Hepatocyte (in vitro differentiated cells): ENCODE data around the gene RBFOX1. TPM values are rescaled to one million over a fixed set of nuclear protein-coding genes. Genes with fewer than 3 reads are reported as not detected.

Source experiments
- DNase-seq: peaks from one replicate; pipeline ENCODE4 v3.0.0-alpha.2; 2016; ENCODE audit warnings: low spot score
- H2AFZ ChIP-seq: fragments of 200-600 bp; sonication (generic); 2 replicates; pipeline ENCODE4 v1.6.0; 2016; ENCODE audit warnings: antibody characterized with exemption, mild to moderate bottlenecking
- H3K27ac ChIP-seq: fragments of 200-600 bp; sonication (generic); 2 replicates; pipeline ENCODE4 v1.5.1; 2016; ENCODE audit warnings: mild to moderate bottlenecking
- H3K27me3 ChIP-seq: fragments of 200-600 bp; sonication (generic); 2 replicates; pipeline ENCODE4 v1.6.1; 2016
- H3K36me3 ChIP-seq: fragments of 200-600 bp; sonication (generic); replicated peaks from 2 replicates; pipeline ENCODE4 v1.5.1; 2016; ENCODE audit warnings: low read depth; ENCODE audit not compliant: insufficient read depth
- H3K4me1 ChIP-seq: fragments of 200-600 bp; sonication (generic); 2 replicates; pipeline ENCODE4 v1.5.1; 2016; ENCODE audit warnings: mild to moderate bottlenecking, moderate library complexity; ENCODE audit not compliant: insufficient read depth
- H3K4me2 ChIP-seq: fragments of 200-600 bp; sonication (generic); 2 replicates; pipeline ENCODE4 v1.6.0; 2016
- H3K4me3 ChIP-seq: fragments of 200-600 bp; sonication (generic); 2 replicates; pipeline ENCODE4 v1.5.1; 2016; ENCODE audit warnings: mild to moderate bottlenecking
- H3K79me2 ChIP-seq: fragments of 200-600 bp; sonication (generic); 2 replicates; pipeline ENCODE4 v1.6.0; 2017; ENCODE audit warnings: mild to moderate bottlenecking
- H3K9me2 ChIP-seq: fragments of 200-600 bp; sonication (generic); replicated peaks from 2 replicates; pipeline ENCODE4 v1.6.0; 2017; ENCODE audit warnings: mild to moderate bottlenecking; ENCODE audit not compliant: insufficient read depth
- H3K9me3 ChIP-seq: fragments of 200-600 bp; sonication (generic); 2 replicates; pipeline ENCODE4 v1.5.1; 2016; ENCODE audit warnings: low read depth, mild to moderate bottlenecking
- H4K20me1 ChIP-seq: fragments of 200-600 bp; sonication (generic); 2 replicates; pipeline ENCODE4 v1.6.0; 2016; ENCODE audit warnings: mild to moderate bottlenecking; ENCODE audit not compliant: insufficient read depth, poor library complexity, severe bottlenecking
- EZH2 ChIP-seq: fragments of 200-600 bp; sonication (generic); IDR thresholded peaks from 2 replicates; pipeline ENCODE4 v1.6.1; 2016; ENCODE audit warnings: antibody characterized with exemption, mild to moderate bottlenecking, borderline replicate concordance
- EZH2phosphoT487 ChIP-seq: fragments of 200-600 bp; sonication (generic); IDR thresholded peaks from one replicate; pipeline ENCODE4 v1.6.1; 2018; ENCODE audit warnings: antibody characterized with exemption, mild to moderate bottlenecking, low read depth, moderate library complexity; ENCODE audit not compliant: unreplicated experiment, severe bottlenecking
- WGBS: methylation state at CpG from one replicate; pipeline ENCODE4 v1.1.6; 2016; ENCODE audit warnings: low lambda C conversion rate; ENCODE audit errors: missing lambda C conversion rate; 5-methylcytosine and 5-hydroxymethylcytosine counted together
- polyA plus RNA-seq: library from polyadenylated mRNA; unstranded; fragments of >200 nt; fragmentation: Nextera tagmentation; extraction: Ambion mirVana; gene quantifications from 2 replicates; pipeline ENCODE4 v1.2.1, GENCODE V29; 2016
- total RNA-seq: library from RNA; depleted of rRNA; stranded (reverse); fragments of >200 nt; gene quantifications from 2 replicates; pipeline ENCODE4 v1.2.3, GENCODE V29; 2014
- TF ChIP-seq, protein P1 (sequence below): fragments of 200-600 bp; sonication (generic); IDR thresholded peaks from 2 replicates; pipeline ENCODE4 v1.5.1; 2016; ENCODE audit warnings: antibody characterized with exemption, mild to moderate bottlenecking; ENCODE audit not compliant: poor library complexity

RBFOX1 gene
- total and polyA plus RNA-seq, 2 experiments from 2014 or later, result 1.00 to 1.2 TPM

DNA sequence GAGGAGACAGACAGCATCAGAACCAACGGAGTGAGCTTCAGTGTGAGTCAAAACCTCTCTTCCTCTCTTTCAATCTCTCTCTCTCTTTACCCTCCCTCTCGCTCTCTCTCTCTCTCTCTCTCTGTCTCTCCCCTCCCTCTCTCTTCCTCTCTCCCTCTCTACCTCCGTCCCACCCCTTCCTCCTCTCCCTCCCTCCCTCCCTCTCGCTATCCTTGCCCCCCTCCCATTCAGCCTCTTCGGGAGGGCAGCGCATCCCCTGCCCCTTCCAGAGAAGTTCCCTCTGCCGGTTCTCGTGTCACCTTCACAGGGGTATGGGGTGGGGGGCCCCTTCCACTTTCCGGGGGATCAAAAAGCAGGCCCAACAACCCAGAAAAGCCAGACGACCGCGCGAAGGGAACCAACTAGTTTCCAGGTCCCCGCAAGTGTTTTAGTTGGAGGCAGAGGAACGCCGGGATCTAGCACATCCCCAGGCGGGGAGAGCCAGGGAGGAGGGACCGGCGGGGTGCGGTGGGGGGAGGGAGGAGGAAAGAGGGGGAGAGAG lies 28.9 kb upstream of the RBFOX1 start:
- H3K4me1 ChIP-seq, result peaks cover 5% of the 10 kb centered on the region
- H4K20me1 ChIP-seq, result no peaks in the 10 kb centered on the region
- no peak for DNase-seq
- 0% methylated on average over 11 of the region's 20 CpGs for WGBS
- H3K27ac ChIP-seq, result no peak overlapping the region
- H3K9me3 ChIP-seq, result no peaks in the 10 kb centered on the region
- H3K36me3 ChIP-seq, result no peaks in the 10 kb centered on the region
- H3K27me3 ChIP-seq, result peaks cover 90% of the 10 kb centered on the region
- H3K9me2 ChIP-seq, result no peaks in the 10 kb centered on the region
- TF ChIP-seq, protein P1, sequence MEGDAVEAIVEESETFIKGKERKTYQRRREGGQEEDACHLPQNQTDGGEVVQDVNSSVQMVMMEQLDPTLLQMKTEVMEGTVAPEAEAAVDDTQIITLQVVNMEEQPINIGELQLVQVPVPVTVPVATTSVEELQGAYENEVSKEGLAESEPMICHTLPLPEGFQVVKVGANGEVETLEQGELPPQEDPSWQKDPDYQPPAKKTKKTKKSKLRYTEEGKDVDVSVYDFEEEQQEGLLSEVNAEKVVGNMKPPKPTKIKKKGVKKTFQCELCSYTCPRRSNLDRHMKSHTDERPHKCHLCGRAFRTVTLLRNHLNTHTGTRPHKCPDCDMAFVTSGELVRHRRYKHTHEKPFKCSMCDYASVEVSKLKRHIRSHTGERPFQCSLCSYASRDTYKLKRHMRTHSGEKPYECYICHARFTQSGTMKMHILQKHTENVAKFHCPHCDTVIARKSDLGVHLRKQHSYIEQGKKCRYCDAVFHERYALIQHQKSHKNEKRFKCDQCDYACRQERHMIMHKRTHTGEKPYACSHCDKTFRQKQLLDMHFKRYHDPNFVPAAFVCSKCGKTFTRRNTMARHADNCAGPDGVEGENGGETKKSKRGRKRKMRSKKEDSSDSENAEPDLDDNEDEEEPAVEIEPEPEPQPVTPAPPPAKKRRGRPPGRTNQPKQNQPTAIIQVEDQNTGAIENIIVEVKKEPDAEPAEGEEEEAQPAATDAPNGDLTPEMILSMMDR, result no peak
- TF ChIP-seq EZH2phosphoT487 (no peak), EZH2 (peak; percentile 22)
- H3K4me3 ChIP-seq, result peak overlapping the region; percentile 20
- no peaks in the 10 kb centered on the region for H3K79me2 ChIP-seq
- no peak overlapping the region for H2AFZ ChIP-seq
- peak overlapping the region; percentile 89 for H3K4me2 ChIP-seq

DNA sequence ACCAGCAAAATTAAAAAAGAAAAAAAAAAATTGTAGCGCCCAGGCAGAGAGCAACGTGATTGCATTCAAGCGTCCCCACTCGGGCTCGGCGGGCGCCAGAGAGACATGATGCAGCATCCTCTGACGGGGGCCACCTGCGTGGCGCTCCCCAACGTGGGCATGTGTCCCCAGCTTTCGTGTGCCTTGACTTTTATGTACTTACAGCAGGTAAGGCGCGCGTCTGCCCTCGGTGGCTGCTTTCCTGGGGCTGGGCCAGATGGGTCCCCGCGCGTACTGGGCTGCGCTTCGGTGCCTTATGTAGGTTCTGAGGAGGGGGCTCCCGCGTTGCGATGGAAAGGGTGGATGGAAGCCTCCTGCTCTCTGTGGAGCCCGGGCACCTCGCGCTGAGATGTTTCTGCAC lies 28.4 kb upstream of the RBFOX1 start:
- Histone ChIP-seq H3K4me3 (no peak overlapping the region), H3K9me2 (no peaks in the 10 kb centered on the region), H2AFZ (no peak overlapping the region), H3K79me2 (no peaks in the 10 kb centered on the region), H3K4me1 (peaks cover 5% of the 10 kb centered on the region), H3K36me3 (no peaks in the 10 kb centered on the region), H3K4me2 (peak overlapping the region; percentile 89), H3K27me3 (peaks cover 85% of the 10 kb centered on the region), H4K20me1 (no peaks in the 10 kb centered on the region), H3K9me3 (no peaks in the 10 kb centered on the region), H3K27ac (no peak overlapping the region)
- 4% methylated on average over 27 of the region's 27 CpGs for WGBS
- peak; percentile 23 for TF ChIP-seq EZH2
- TF ChIP-seq EZH2phosphoT487, result no peak
- DNase-seq, result no peak

DNA sequence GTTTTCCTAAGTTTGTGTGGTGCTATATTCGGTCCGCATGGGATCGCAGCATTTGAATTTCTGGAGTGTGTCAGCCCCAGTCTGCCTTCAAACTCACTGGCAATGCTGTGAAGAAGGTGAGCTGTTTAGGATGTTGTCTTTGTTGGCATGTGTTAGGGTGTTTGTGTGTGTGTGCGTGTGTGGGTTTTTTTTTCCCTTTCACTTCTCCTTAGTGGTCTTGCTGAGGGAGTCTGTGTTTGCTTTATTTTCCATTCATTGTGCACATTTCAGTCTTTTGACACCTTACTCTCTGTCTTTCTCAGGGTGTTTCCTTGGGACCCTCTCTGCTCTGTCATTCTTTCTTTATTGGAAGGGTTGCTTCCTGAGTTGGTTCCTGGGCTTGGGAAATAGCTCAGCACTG lies 27.7 kb upstream of the RBFOX1 start:
- peaks cover 79% of the 10 kb centered on the region for H3K27me3 ChIP-seq

GRCh38 chr16:7313170-7313569 lies 19.5 kb upstream of the RBFOX1 start:
- Histone ChIP-seq H4K20me1 (no peaks in the 10 kb centered on the region), H3K9me2 (no peaks in the 10 kb centered on the region), H3K4me2 (no peak overlapping the region), H2AFZ (no peak overlapping the region), H3K4me1 (no peaks in the 10 kb centered on the region), H3K79me2 (no peaks in the 10 kb centered on the region), H3K4me3 (no peak overlapping the region), H3K9me3 (no peaks in the 10 kb centered on the region), H3K36me3 (no peaks in the 10 kb centered on the region), H3K27ac (no peak overlapping the region), H3K27me3 (peaks cover 3% of the 10 kb centered on the region)
- TF ChIP-seq EZH2 (no peak), EZH2phosphoT487 (no peak)
- TF ChIP-seq, protein P1, result peak; percentile 64
- DNase-seq, result peak; percentile 59
- WGBS, result 29% methylated on average over 5 of the region's 5 CpGs

More for the DNA sequence above, 27.7 kb upstream of the RBFOX1 start:
- Histone ChIP-seq H3K27ac (no peak overlapping the region), H3K79me2 (no peaks in the 10 kb centered on the region), H3K4me3 (no peak overlapping the region), H2AFZ (no peak overlapping the region), H3K36me3 (no peaks in the 10 kb centered on the region), H4K20me1 (no peaks in the 10 kb centered on the region), H3K4me2 (peak overlapping the region; percentile 89), H3K9me3 (no peaks in the 10 kb centered on the region), H3K4me1 (peaks cover 5% of the 10 kb centered on the region), H3K9me2 (no peaks in the 10 kb centered on the region)
- 26% methylated on average over 4 of the region's 4 CpGs for WGBS
- TF ChIP-seq EZH2, result no peak
- TF ChIP-seq, protein P1, result no peak
- TF ChIP-seq EZH2phosphoT487, result no peak
- DNase-seq, result no peak
